NT2/D1 (cell line): ENCODE measurements around the gene LRMDA.

ENCODE experiments used
- YY1 ChIP-seq: IDR thresholded peaks from 2 replicates; pipeline ENCODE4 v1.6.1; 2011; ENCODE audit not compliant: insufficient read length, insufficient read depth
- ZNF274 ChIP-seq: IDR thresholded peaks from 2 replicates; pipeline ENCODE4 v1.6.1; 2011; ENCODE audit warnings: mild to moderate bottlenecking, low read depth, low read length

- no peak for TF ChIP-seq ZNF274
- TF ChIP-seq YY1 = no peak
Observed at GRCh38 chr10:76354921-76355320, 923.5 kb downstream of the LRMDA start.
